Activated naive CD8-positive, alpha-beta T cell treated with anti-CD3 and anti-CD28 coated beads, Interleukin-2, amount 10 ng/mL, durations not matched to agents 7 days and 5 days (primary cell): ENCODE data around the gene MUC3A. TPM values are rescaled to one million over a fixed set of nuclear protein-coding genes. Genes with fewer than 3 reads are reported as not detected.
"Not testable (repeated sequence)": the region's sequence is repeated elsewhere in the genome, so short reads cannot be mapped to it uniquely, and the experiment has no call there.

Experiments used
- ATAC-seq: fragments of 150-1000 bp; cut with Tn5 transposase; one replicate; pipeline ENCODE4 v1.10.0; 2021; ENCODE audit warnings: low read depth, moderate library complexity
- POLR2A ChIA-PET: fragments of 350-600 bp; sonication (Branson Sonifier 250); formaldehyde crosslinking; loops from one replicate; lab custom pipeline; 2021; ENCODE audit warnings: antibody characterized with exemption; lab: Charles Lee
- DNase-seq: peaks from one replicate; pipeline ENCODE4 v3.0.0; 2021
- H3K27ac Mint-ChIP-seq: one replicate; pipeline ENCODE4 v1.8.0; 2022; ENCODE audit warnings: mild to moderate bottlenecking, mixed read lengths
- H3K27me3 Mint-ChIP-seq: one replicate; pipeline ENCODE4 v1.8.0; 2022; ENCODE audit warnings: mild to moderate bottlenecking, moderate library complexity, mixed read lengths
- H3K36me3 Mint-ChIP-seq: one replicate; pipeline ENCODE4 v1.8.0; 2021; ENCODE audit warnings: mild to moderate bottlenecking, mixed read lengths
- H3K4me1 Mint-ChIP-seq: one replicate; pipeline ENCODE4 v1.8.0; 2021; ENCODE audit warnings: mixed read lengths
- H3K4me3 Mint-ChIP-seq: one replicate; pipeline ENCODE4 v1.8.0; 2022; ENCODE audit warnings: mild to moderate bottlenecking, moderate library complexity, mixed read lengths
- H3K9me3 Mint-ChIP-seq: one replicate; pipeline ENCODE4 v1.8.0; 2021; ENCODE audit warnings: mixed read lengths
- total RNA-seq, 2 experiments: library from RNA; stranded (reverse); gene quantifications; one replicate each; pipeline ENCODE4 v1.2.3, GENCODE V29; 2021

The MUC3A gene
- total RNA-seq, 2 experiments from 2014 or later, result not detected

DNA sequence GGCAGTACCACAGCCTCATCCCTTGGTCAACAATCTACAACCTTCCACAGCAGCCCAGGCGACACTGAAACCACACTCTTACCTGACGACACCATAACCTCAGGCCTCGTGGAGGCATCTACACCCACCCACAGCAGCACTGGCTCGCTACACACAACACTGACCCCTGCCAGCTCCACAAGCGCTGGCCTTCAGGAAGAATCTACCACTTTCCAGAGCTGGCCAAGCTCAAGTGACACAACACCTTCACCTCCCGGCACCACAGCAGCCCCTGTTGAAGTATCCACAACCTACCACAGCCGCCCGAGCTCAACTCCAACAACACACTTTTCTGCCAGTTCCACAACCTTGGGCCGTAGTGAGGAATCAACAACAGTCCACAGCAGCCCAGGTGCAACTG is 45.3 kb downstream of the MUC3A start:
- H3K9me3 Mint-ChIP-seq, ATAC-seq, POLR2A ChIA-PET, H3K36me3 Mint-ChIP-seq, H3K4me1 Mint-ChIP-seq, H3K4me3 Mint-ChIP-seq, H3K27me3 Mint-ChIP-seq, H3K27ac Mint-ChIP-seq, DNase-seq: not testable (repeated sequence)

DNA sequence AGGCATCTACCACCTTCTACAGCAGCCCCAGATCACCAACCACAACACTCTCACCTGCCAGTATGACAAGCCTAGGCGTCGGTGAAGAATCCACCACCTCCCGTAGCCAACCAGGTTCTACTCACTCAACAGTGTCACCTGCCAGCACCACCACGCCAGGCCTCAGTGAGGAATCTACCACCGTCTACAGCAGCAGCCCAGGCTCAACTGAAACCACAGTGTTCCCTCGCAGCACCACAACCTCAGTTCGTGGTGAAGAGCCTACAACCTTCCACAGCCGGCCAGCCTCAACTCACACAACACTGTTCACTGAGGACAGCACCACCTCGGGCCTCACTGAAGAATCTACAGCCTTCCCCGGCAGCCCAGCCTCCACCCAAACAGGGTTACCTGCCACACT is 49.2 kb downstream of the MUC3A start:
- H3K36me3 Mint-ChIP-seq, ATAC-seq, H3K4me1 Mint-ChIP-seq, DNase-seq, H3K9me3 Mint-ChIP-seq, POLR2A ChIA-PET, H3K27ac Mint-ChIP-seq, H3K4me3 Mint-ChIP-seq, H3K27me3 Mint-ChIP-seq: not testable (repeated sequence)

DNA sequence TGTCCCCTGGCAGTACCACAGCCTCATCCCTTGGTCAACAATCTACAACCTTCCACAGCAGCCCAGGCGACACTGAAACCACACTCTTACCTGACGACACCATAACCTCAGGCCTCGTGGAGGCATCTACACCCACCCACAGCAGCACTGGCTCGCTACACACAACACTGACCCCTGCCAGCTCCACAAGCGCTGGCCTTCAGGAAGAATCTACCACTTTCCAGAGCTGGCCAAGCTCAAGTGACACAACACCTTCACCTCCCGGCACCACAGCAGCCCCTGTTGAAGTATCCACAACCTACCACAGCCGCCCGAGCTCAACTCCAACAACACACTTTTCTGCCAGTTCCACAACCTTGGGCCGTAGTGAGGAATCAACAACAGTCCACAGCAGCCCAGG is 50.0 kb downstream of the MUC3A start:
- H3K9me3 Mint-ChIP-seq, H3K4me3 Mint-ChIP-seq, H3K4me1 Mint-ChIP-seq, POLR2A ChIA-PET, DNase-seq, H3K27ac Mint-ChIP-seq, ATAC-seq, H3K36me3 Mint-ChIP-seq, H3K27me3 Mint-ChIP-seq: not testable (repeated sequence)

DNA sequence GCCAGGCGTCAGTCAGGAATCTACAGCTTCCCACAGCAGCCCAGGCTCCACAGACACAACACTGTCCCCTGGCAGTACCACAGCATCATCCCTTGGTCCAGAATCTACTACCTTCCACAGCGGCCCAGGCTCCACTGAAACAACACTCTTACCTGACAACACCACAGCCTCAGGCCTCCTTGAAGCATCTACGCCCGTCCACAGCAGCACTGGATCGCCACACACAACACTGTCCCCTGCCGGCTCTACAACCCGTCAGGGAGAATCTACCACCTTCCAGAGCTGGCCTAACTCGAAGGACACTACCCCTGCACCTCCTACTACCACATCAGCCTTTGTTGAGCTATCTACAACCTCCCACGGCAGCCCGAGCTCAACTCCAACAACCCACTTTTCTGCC is 50.7 kb downstream of the MUC3A start:
- DNase-seq, H3K4me3 Mint-ChIP-seq, POLR2A ChIA-PET: not testable (repeated sequence)

DNA sequence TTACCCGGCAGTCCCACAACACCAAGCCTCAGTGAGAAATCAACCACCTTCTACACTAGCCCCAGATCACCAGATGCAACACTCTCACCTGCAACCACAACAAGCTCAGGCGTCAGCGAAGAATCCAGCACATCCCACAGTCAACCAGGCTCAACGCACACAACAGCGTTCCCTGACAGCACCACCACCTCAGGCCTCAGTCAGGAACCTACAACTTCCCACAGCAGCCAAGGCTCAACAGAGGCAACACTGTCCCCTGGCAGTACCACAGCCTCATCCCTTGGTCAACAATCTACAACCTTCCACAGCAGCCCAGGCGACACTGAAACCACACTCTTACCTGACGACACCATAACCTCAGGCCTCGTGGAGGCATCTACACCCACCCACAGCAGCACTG is 53.0 kb downstream of the MUC3A start:
- H3K27ac Mint-ChIP-seq, H3K4me1 Mint-ChIP-seq, DNase-seq, ATAC-seq, H3K9me3 Mint-ChIP-seq, H3K36me3 Mint-ChIP-seq, H3K4me3 Mint-ChIP-seq, H3K27me3 Mint-ChIP-seq, POLR2A ChIA-PET: not testable (repeated sequence)

More for the DNA sequence above, 50.7 kb downstream of the MUC3A start:
- H3K4me1 Mint-ChIP-seq, ATAC-seq, H3K9me3 Mint-ChIP-seq, H3K36me3 Mint-ChIP-seq, H3K27ac Mint-ChIP-seq, H3K27me3 Mint-ChIP-seq: not testable (repeated sequence)

DNA sequence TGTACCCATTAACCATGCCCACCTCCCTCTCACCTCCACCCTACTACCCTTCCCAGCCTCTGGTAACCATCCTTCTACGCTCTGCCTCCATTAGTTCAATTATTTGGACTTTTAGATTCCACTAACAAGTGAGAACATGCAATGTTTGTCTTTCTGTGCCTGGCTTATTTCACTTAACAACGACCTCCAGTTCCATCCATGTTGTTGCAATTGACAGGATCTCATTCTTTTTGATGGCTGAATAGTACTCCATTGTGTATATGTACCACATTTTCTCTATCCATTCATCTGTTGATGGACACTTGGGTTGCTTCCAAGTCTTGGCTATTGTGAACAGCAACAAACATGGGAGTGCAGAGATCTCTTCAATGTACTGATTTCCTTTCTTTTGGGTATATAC is 58.0 kb downstream of the MUC3A start:
- H3K9me3 Mint-ChIP-seq, H3K36me3 Mint-ChIP-seq, ATAC-seq, H3K27me3 Mint-ChIP-seq, H3K4me1 Mint-ChIP-seq, H3K4me3 Mint-ChIP-seq, DNase-seq, H3K27ac Mint-ChIP-seq, POLR2A ChIA-PET: not testable (repeated sequence)

DNA sequence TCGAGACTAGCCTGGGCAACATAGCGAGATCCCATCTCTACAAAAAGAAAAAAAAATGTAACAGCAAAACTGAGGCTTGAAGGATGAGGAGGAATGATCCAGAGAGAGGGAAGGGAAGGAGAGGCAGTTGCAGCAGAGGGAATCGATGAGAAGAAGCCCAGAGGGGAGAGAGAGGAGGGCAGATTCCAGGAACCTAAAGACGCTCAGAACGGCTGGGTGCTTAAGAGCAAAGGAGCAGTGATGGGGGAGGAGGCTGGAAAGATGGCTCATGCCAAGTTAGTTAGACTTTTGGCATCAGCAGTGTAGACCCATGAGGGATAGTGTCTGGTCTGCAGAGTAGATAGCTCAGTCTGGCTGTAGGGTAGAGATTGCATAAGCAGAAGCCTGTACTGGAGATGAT is 60.3 kb downstream of the MUC3A start:
- H3K4me3 Mint-ChIP-seq, result no peak overlapping the region
- peaks cover 2% of the 10 kb centered on the region for H3K27me3 Mint-ChIP-seq
- H3K9me3 Mint-ChIP-seq, result peaks cover 3% of the 10 kb centered on the region
- POLR2A ChIA-PET, result no interaction called here
- no peaks in the 10 kb centered on the region for H3K36me3 Mint-ChIP-seq
- no peak for DNase-seq
- no peak for ATAC-seq
- H3K27ac Mint-ChIP-seq, result no peak overlapping the region
- H3K4me1 Mint-ChIP-seq, result no peaks in the 10 kb centered on the region

DNA sequence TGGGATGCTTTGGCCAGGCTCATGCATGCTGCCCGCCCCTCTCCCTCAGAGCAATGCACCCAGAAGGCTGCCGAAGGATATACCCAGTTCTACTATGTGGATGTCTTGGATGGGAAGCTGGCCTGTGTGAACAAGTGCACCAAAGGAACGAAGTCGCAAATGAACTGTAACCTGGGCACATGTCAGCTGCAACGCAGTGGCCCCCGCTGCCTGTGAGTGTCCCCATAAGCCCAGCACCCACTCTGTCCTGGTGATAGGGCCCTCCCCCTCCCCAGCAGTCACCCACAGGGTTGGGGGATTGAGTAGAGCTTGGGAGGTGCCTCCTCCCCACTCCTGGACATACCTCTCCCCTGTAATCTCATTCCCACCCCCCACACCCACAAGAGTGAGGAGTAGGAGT is 63.6 kb downstream of the MUC3A start:
- DNase-seq (no peak), ATAC-seq (no peak)
- Mint-ChIP-seq H3K9me3 (no peaks in the 10 kb centered on the region), H3K27ac (no peak overlapping the region), H3K36me3 (no peaks in the 10 kb centered on the region), H3K4me1 (peaks cover 4% of the 10 kb centered on the region), H3K4me3 (no peak overlapping the region), H3K27me3 (no peaks in the 10 kb centered on the region)
- POLR2A ChIA-PET, result interaction anchor here (0.6 kb wide), 1 partner anchor 121 kb away, joined by 3 read pairs; no protein-coding TSS in a partner anchor

DNA sequence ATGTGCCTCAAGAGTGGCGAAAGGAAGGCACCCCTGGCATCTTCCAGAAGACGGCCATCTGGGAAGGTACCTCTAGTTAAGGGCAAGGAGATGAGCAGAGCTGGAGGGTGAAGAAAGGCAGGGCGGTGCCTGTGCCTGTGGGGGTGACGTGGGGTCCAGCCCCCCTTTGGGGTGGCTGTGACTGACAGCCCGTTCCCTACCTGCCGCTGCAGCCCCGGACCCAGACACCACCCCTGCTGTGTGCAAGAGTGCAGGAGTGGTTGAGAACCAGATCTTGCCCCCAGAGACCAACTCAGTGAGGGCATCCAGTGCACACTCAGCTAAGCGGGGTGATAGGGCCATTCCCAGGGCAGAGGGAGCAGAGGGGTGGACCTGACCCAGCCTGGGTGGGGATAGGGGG is 66.3 kb downstream of the MUC3A start:
- no peak for DNase-seq
- H3K36me3 Mint-ChIP-seq, result no peaks in the 10 kb centered on the region
- no peaks in the 10 kb centered on the region for H3K9me3 Mint-ChIP-seq
- POLR2A ChIA-PET, result interaction anchor here (0.6 to 1.5 kb wide), 2 partner anchors 141 to 1486 kb away, joined by 3 to 4 read pairs; partner anchors contain the start of gene SRRT
- peak overlapping the region; percentile 61 for H3K27ac Mint-ChIP-seq
- peaks cover 4% of the 10 kb centered on the region for H3K4me1 Mint-ChIP-seq
- ATAC-seq, result no peak
- no peaks in the 10 kb centered on the region for H3K27me3 Mint-ChIP-seq
- peak overlapping the region; percentile 60 for H3K4me3 Mint-ChIP-seq

DNA sequence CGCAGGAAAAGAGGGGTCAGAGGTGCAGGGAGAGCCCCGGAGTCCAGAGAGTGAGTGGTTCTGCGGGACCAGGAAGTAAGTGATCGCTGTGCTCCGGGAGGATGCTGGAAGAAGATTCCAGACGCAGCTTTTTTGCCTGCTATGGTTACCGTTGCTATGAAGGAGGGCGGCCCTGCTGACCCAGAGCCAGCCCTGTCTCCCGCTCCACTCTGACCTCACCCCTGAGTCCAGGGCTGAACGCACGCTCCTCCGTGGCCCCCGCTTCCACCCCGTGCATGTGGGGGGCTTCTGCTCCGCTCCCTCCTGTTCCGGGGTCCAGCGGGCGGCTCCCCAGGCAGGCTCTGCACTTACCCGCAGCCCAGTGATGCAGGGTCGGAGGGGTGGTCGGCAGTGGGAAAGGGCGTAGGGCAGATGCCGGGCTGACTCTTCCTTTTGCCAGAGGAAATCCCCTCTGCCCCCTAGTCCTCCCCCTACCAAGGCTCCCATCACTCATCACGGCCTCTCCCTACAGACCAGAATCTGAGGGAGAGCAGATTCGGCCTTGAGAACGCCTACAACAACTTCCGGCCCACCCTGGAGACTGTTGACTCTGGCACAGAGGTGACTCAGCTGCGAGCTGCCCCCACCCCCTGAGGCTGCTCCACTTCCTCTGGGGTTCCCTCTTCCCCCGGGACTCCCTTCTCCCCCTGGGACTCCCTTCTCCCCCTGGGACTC is 67.9 kb downstream of the MUC3A start:
- DNase-seq (peak; percentile 69), ATAC-seq (peak; percentile 98)
- Mint-ChIP-seq H3K4me1 (peaks cover 4% of the 10 kb centered on the region), H3K36me3 (no peaks in the 10 kb centered on the region), H3K9me3 (no peaks in the 10 kb centered on the region), H3K4me3 (peak overlapping the region; percentile 91), H3K27me3 (peaks cover 6% of the 10 kb centered on the region), H3K27ac (peak overlapping the region; percentile 93)
- POLR2A ChIA-PET, result no interaction called here

Other genes with a start within 250 kb of the MUC3A start
- 10 to 100 TPM; 29.6 to 32.8 TPM for gene POP7, start 243.4 kb upstream of the MUC3A start, total RNA-seq
- under 1 TPM in 1 of 2 experiments, not detected in 1; 0.22 TPM for gene EPO, start 229.1 kb upstream of the MUC3A start, total RNA-seq
- gene ZAN, start 215.9 kb upstream of the MUC3A start, total RNA-seq, result not detected
- 1 to 10 TPM; 3.1 to 3.3 TPM for gene EPHB4, start 122.0 kb upstream of the MUC3A start, total RNA-seq
- gene SLC12A9, start 96.8 kb upstream of the MUC3A start, total RNA-seq, result 10 to 100 TPM; 39.0 to 41.2 TPM
- 10 to 100 TPM; 25.6 to 28.0 TPM for gene TRIP6, start 82.1 kb upstream of the MUC3A start, total RNA-seq
- 100 to 1,000 TPM; 251 to 255 TPM for gene SRRT, start 74.4 kb upstream of the MUC3A start, total RNA-seq
- 1 to 10 TPM; 3.0 to 4.7 TPM for gene UFSP1, start 59.8 kb upstream of the MUC3A start, total RNA-seq
- gene ACHE, start 53.6 kb upstream of the MUC3A start, total RNA-seq, result under 1 TPM in 1 of 2 experiments, not detected in 1; 0.34 TPM
- not detected for gene MUC12, start 20.0 kb downstream of the MUC3A start, total RNA-seq
- not detected for gene MUC17, start 70.5 kb downstream of the MUC3A start, total RNA-seq
- gene TRIM56, start 135.9 kb downstream of the MUC3A start, total RNA-seq, result 10 to 100 TPM; 77.4 to 77.8 TPM
- under 1 TPM; 0.44 to 0.51 TPM for gene SERPINE1, start 177.6 kb downstream of the MUC3A start, total RNA-seq
- gene AP1S1, start 204.9 kb downstream of the MUC3A start, total RNA-seq, result 10 to 100 TPM; 34.1 to 44.0 TPM
- under 1 TPM; 0.14 to 0.17 TPM for gene VGF, start 216.0 kb downstream of the MUC3A start, total RNA-seq
- gene NAT16, start 230.8 kb downstream of the MUC3A start, total RNA-seq, result not detected